Panc1 (cell line): ENCODE data around the gene RSPO4. TPM values are rescaled to one million over a fixed set of nuclear protein-coding genes. Genes with fewer than 3 reads are reported as not detected.

Source experiments
- ATAC-seq: fragments of 200-7000 bp; cut with Tn5 transposase; 2 replicates; pipeline ENCODE4 v1.9.1; 2020; ENCODE audit warnings: mild to moderate bottlenecking, moderate library complexity
- BruUV-seq: library from RNA; stranded (reverse); fragments of 400-500 nt; replicated peaks from 2 replicates; lab custom pipeline; 2021; lab: Mats Ljungman, UMichigan
- CTCF ChIA-PET: fragments of 300-600 bp; sonication (Branson Sonifier 250); formaldehyde crosslinking; loops from one replicate; lab custom pipeline; 2022; ENCODE audit warnings: antibody characterized with exemption; lab: Charles Lee
- POLR2A ChIA-PET: fragments of 300-600 bp; sonication (Branson Sonifier 250); formaldehyde crosslinking; loops from one replicate; lab custom pipeline; 2022; ENCODE audit warnings: antibody characterized with exemption; lab: Charles Lee
- DNase-seq: peaks from one replicate; pipeline ENCODE4 v3.0.0-alpha.2; 2010; ENCODE audit warnings: low read depth, low spot score
- H3K27ac ChIP-seq: 2 replicates; pipeline ENCODE4 v1.5.1; 2011; ENCODE audit warnings: mild to moderate bottlenecking, low read length, inconsistent platforms
- H3K27me3 ChIP-seq: fragments of 200-500 bp; sonication (Bioruptor generic); 2 replicates; pipeline ENCODE4 v1.6.0; 2014; ENCODE audit warnings: low read length, inconsistent platforms; ENCODE audit not compliant: control insufficient read depth, insufficient read depth
- H3K36me3 ChIP-seq: fragments of 200-500 bp; sonication (Bioruptor generic); 2 replicates; pipeline ENCODE4 v1.5.1; 2014; ENCODE audit warnings: inconsistent platforms, mild to moderate bottlenecking, low read length, moderate library complexity; ENCODE audit not compliant: control insufficient read depth, insufficient read depth
- H3K4me1 ChIP-seq: 2 replicates; pipeline ENCODE4 v1.5.1; 2011; ENCODE audit warnings: inconsistent platforms, mild to moderate bottlenecking, low read length, moderate library complexity; ENCODE audit not compliant: control insufficient read depth, insufficient read depth
- H3K4me3 ChIP-seq, 2 experiments: 2 replicates each; pipeline ENCODE4 v1.5.1; 2011 to 2012; ENCODE audit warnings: low read depth in 2 of 2, low read length in 2 of 2, mild to moderate bottlenecking in 2 of 2, inconsistent platforms in 1 of 2, moderate library complexity in 1 of 2
- H3K9me3 ChIP-seq: fragments of 200-500 bp; sonication (Bioruptor generic); 2 replicates; pipeline ENCODE4 v1.5.1; 2014; ENCODE audit warnings: low read depth, mild to moderate bottlenecking, inconsistent platforms, low read length, moderate library complexity; ENCODE audit not compliant: control insufficient read depth, insufficient read depth
- POLR2AphosphoS5 ChIP-seq: IDR thresholded peaks from 2 replicates; pipeline ENCODE4 v1.6.1; 2012; ENCODE audit warnings: mild to moderate bottlenecking, low read depth, low read length, moderate library complexity
- SIN3A ChIP-seq: IDR thresholded peaks from 2 replicates; pipeline ENCODE4 v1.6.1; 2012; ENCODE audit warnings: low read depth, mild to moderate bottlenecking, low read length, moderate library complexity, borderline replicate concordance; ENCODE audit not compliant: insufficient read depth
- TCF7L2 ChIP-seq: IDR thresholded peaks from 2 replicates; pipeline ENCODE4 v1.6.1; 2011; ENCODE audit warnings: mild to moderate bottlenecking, low read depth, low read length, inconsistent platforms
- in situ Hi-C: cut with HindIII; loops from 2 replicates; pipeline ENCODE4 v1.10.0; 2016; ENCODE audit warnings: low sequenced_read_pairs, low pct_unique_long_range_greater_than_20kb
- intact Hi-C: fragments of 100-400 bp; cut with micrococcal nuclease; formaldehyde crosslinking; loops from one replicate; pipeline ENCODE4 v1.10.0; 2022; ENCODE audit not compliant: unreplicated experiment
- total RNA-seq: library from RNA; stranded (reverse); gene quantifications from one replicate; pipeline ENCODE4 v1.2.1, GENCODE V29; 2021; ENCODE audit not compliant: unreplicated experiment
- TF ChIP-seq, protein P1 (sequence below), 2 experiments: IDR thresholded peaks; 2 replicates each; pipeline ENCODE4 v1.6.1; 2011 to 2012; ENCODE audit warnings: low read depth in 2 of 2, control low read depth in 1 of 2, low read length in 1 of 2, mild to moderate bottlenecking in 1 of 2, moderate library complexity in 1 of 2; ENCODE audit not compliant: insufficient read depth in 1 of 2
- TF ChIP-seq, protein P2 (sequence below): fragments of 450-650 bp; IDR thresholded peaks from 2 replicates; pipeline ENCODE4 v1.5.1; 2017; ENCODE audit warnings: mild to moderate bottlenecking

RSPO4 gene
- total RNA-seq, 1 experiment from 2014 or later, result 0.54 TPM

DNA sequence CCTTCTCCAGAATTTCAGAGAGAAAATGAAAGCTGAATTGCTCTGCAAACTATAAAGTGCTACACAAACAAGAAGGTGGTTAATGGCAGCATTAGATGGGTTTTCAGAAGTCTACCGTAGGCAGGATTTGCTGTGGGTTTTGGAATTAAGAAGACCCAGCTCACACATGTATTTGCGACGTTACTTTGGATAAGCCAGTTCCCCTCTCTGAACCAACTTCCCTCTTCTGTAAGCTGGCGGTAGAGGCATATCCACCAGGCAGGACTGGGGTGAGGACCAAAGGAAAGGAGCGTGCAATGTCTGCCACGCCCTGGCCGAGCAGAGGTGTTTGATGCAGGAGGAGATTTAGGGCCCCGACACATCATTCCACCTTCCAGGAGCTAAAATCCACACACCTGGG is 6.9 kb downstream of the RSPO4 start:
- no peaks in the 10 kb centered on the region for H3K4me1 ChIP-seq
- peaks cover 2% of the 10 kb centered on the region for H3K27me3 ChIP-seq
- POLR2A ChIA-PET, result no interaction called here
- BruUV-seq, result no TSS peak
- no peak for DNase-seq
- intact Hi-C loops, result no loop called here
- no peak overlapping the region for H3K4me3 ChIP-seq
- H3K9me3 ChIP-seq, result no peaks in the 10 kb centered on the region
- H3K27ac ChIP-seq, result no peak overlapping the region
- no peaks in the 10 kb centered on the region for H3K36me3 ChIP-seq
- CTCF ChIA-PET, result no interaction called here
- no peak for ATAC-seq
- TF ChIP-seq SIN3A, result no peak
- no peak for TF ChIP-seq POLR2AphosphoS5
- TF ChIP-seq, protein P1, sequence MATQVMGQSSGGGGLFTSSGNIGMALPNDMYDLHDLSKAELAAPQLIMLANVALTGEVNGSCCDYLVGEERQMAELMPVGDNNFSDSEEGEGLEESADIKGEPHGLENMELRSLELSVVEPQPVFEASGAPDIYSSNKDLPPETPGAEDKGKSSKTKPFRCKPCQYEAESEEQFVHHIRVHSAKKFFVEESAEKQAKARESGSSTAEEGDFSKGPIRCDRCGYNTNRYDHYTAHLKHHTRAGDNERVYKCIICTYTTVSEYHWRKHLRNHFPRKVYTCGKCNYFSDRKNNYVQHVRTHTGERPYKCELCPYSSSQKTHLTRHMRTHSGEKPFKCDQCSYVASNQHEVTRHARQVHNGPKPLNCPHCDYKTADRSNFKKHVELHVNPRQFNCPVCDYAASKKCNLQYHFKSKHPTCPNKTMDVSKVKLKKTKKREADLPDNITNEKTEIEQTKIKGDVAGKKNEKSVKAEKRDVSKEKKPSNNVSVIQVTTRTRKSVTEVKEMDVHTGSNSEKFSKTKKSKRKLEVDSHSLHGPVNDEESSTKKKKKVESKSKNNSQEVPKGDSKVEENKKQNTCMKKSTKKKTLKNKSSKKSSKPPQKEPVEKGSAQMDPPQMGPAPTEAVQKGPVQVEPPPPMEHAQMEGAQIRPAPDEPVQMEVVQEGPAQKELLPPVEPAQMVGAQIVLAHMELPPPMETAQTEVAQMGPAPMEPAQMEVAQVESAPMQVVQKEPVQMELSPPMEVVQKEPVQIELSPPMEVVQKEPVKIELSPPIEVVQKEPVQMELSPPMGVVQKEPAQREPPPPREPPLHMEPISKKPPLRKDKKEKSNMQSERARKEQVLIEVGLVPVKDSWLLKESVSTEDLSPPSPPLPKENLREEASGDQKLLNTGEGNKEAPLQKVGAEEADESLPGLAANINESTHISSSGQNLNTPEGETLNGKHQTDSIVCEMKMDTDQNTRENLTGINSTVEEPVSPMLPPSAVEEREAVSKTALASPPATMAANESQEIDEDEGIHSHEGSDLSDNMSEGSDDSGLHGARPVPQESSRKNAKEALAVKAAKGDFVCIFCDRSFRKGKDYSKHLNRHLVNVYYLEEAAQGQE (IDR thresholded peaks at IDR 0.05; ENCODE audit: insufficient read depth in 1 of 2, low read depth in 2 of 2, low read length in 1 of 2), result no peak
- TF ChIP-seq TCF7L2, result no peak
- TF ChIP-seq, protein P2, sequence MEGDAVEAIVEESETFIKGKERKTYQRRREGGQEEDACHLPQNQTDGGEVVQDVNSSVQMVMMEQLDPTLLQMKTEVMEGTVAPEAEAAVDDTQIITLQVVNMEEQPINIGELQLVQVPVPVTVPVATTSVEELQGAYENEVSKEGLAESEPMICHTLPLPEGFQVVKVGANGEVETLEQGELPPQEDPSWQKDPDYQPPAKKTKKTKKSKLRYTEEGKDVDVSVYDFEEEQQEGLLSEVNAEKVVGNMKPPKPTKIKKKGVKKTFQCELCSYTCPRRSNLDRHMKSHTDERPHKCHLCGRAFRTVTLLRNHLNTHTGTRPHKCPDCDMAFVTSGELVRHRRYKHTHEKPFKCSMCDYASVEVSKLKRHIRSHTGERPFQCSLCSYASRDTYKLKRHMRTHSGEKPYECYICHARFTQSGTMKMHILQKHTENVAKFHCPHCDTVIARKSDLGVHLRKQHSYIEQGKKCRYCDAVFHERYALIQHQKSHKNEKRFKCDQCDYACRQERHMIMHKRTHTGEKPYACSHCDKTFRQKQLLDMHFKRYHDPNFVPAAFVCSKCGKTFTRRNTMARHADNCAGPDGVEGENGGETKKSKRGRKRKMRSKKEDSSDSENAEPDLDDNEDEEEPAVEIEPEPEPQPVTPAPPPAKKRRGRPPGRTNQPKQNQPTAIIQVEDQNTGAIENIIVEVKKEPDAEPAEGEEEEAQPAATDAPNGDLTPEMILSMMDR, result no peak
- in situ Hi-C loops, result no loop called here

GRCh38 chr20:992801-993535 is 9.1 kb downstream of the RSPO4 start:
- CTCF ChIA-PET, result interaction anchor here (0.7 kb wide), 1 partner anchor 371 kb away, joined by 4 read pairs; no protein-coding TSS in a partner anchor
- intact Hi-C loops, result no loop called here
- no TSS peak for BruUV-seq
- POLR2A ChIA-PET, result no interaction called here
- DNase-seq, result no peak
- in situ Hi-C loops, result no loop called here
- H3K36me3 ChIP-seq, result no peaks in the 10 kb centered on the region
- H3K9me3 ChIP-seq, result no peaks in the 10 kb centered on the region
- no peak overlapping the region for H3K27ac ChIP-seq
- peaks cover 2% of the 10 kb centered on the region for H3K27me3 ChIP-seq
- no peak for ATAC-seq
- H3K4me3 ChIP-seq, result no peak overlapping the region
- TF ChIP-seq, protein P1 (IDR thresholded peaks at IDR 0.05; ENCODE audit: insufficient read depth in 1 of 2, low read depth in 2 of 2, low read length in 1 of 2), result no peak
- no peak for TF ChIP-seq TCF7L2
- no peak for TF ChIP-seq POLR2AphosphoS5
- TF ChIP-seq, protein P2, result no peak
- no peak for TF ChIP-seq SIN3A
- no peaks in the 10 kb centered on the region for H3K4me1 ChIP-seq
